Endothelial cell of umbilical vein (primary cell): ENCODE data around the gene TMEM120B. TPM values are rescaled to one million over a fixed set of nuclear protein-coding genes. Genes with fewer than 3 reads are reported as not detected.

Experiments used
- BruUV-seq: library from RNA; stranded (reverse); fragments of 400-500 nt; replicated peaks from 2 replicates; lab custom pipeline; 2021; lab: Mats Ljungman, UMichigan
- CTCF ChIA-PET: fragments of 300-600, 350-600 bp; sonication (Branson Sonifier 250); formaldehyde crosslinking; loops from one replicate; lab custom pipeline; 2021; ENCODE audit warnings: antibody characterized with exemption, inconsistent platforms; lab: Charles Lee
- POLR2A ChIA-PET: fragments of 300-600, 350-600 bp; sonication (Branson Sonifier 250); formaldehyde crosslinking; loops from one replicate; lab custom pipeline; 2021; ENCODE audit warnings: antibody characterized with exemption, inconsistent platforms; lab: Charles Lee
- DNase-seq: peaks from one replicate; pipeline ENCODE4 v3.0.0-alpha.2; 2011; ENCODE audit warnings: low read depth, low spot score
- FAIRE-seq: peaks from 2 replicates; lab custom pipeline; 2011; peaks lifted over from hg19 to GRCh38; lab: Jason Lieb, UNC
- H2AFZ ChIP-seq: 2 replicates; pipeline ENCODE4 v1.6.0; 2012; ENCODE audit warnings: low read depth, low read length, control low read depth, inconsistent platforms
- H3K27ac ChIP-seq: 2 replicates; pipeline ENCODE4 v1.5.1; 2011; ENCODE audit warnings: low read depth, mild to moderate bottlenecking, control low read depth, low read length, moderate library complexity; ENCODE audit not compliant: insufficient read depth
- H3K27me3 ChIP-seq, 2 experiments: 2 replicates each; pipeline versions ENCODE4 v1.6.0 to v1.6.1; 2011; ENCODE audit warnings: low read length in 2 of 2, mixed read lengths in 1 of 2; ENCODE audit not compliant: control insufficient read depth in 2 of 2, insufficient read depth in 2 of 2
- H3K36me3 ChIP-seq, 2 experiments: 2 replicates in 1 of 2; 3 replicates in 1 of 2; pipeline ENCODE4 v1.5.1; 2011; ENCODE audit warnings: low read length in 2 of 2, mild to moderate bottlenecking in 1 of 2, moderate library complexity in 1 of 2; ENCODE audit not compliant: control insufficient read depth in 2 of 2, insufficient read depth in 2 of 2; ENCODE audit errors: extremely low read depth in 1 of 2
- H3K4me1 ChIP-seq: 3 replicates; pipeline ENCODE4 v1.5.1; 2011; ENCODE audit warnings: mild to moderate bottlenecking, low read length; ENCODE audit not compliant: control insufficient read depth, insufficient read depth; ENCODE audit errors: extremely low read depth
- H3K4me2 ChIP-seq: 2 replicates; pipeline ENCODE4 v1.6.1; 2011; ENCODE audit warnings: low read length, control low read depth, mixed read lengths; ENCODE audit not compliant: insufficient read depth
- H3K4me3 ChIP-seq, 3 experiments: fragments of 200-600 bp in 1 of 3; sonication (generic), shearing (Covaris generic) in 1 of 3; replicated peaks in 1 of 3; 2 replicates each; pipeline ENCODE4 v1.5.1; 2011 to 2016; ENCODE audit warnings: control low read depth in 3 of 3, low read length in 3 of 3, mild to moderate bottlenecking in 2 of 3, inconsistent platforms in 1 of 3, low read depth in 1 of 3, moderate library complexity in 1 of 3; ENCODE audit not compliant: insufficient read depth in 1 of 3
- H3K79me2 ChIP-seq: 2 replicates; pipeline ENCODE4 v1.6.0; 2012; ENCODE audit warnings: low read length, inconsistent platforms; ENCODE audit not compliant: control insufficient read depth, insufficient read depth
- H3K9ac ChIP-seq: replicated peaks from 2 replicates; pipeline ENCODE3; 2011; ENCODE audit warnings: low read length, control low read depth; ENCODE audit not compliant: insufficient read depth; ENCODE audit errors: extremely low read depth
- H3K9me1 ChIP-seq: replicated peaks from 3 replicates; pipeline ENCODE4 v1.6.0; 2011; ENCODE audit warnings: mild to moderate bottlenecking, low read length; ENCODE audit not compliant: control insufficient read depth, insufficient read depth; ENCODE audit errors: extremely low read depth
- H3K9me3 ChIP-seq: replicated peaks from 2 replicates; pipeline ENCODE4 v1.5.1; 2012; ENCODE audit warnings: low read length, inconsistent platforms; ENCODE audit not compliant: control insufficient read depth, insufficient read depth
- H4K20me1 ChIP-seq: replicated peaks from 2 replicates; pipeline ENCODE3; 2011; ENCODE audit warnings: mild to moderate bottlenecking, low read length; ENCODE audit not compliant: control insufficient read depth, insufficient read depth; ENCODE audit errors: extremely low read depth
- CTCF ChIP-seq, 2 donors: IDR thresholded peaks; 1 replicate in 1 of 2; 2 replicates in 1 of 2; pipeline ENCODE4 v1.5.1; 2011; ENCODE audit warnings: low read length in 2 of 2, mild to moderate bottlenecking in 2 of 2, moderate library complexity in 2 of 2, control low read depth in 1 of 2, inconsistent platforms in 1 of 2, low read depth in 1 of 2; ENCODE audit not compliant: insufficient read depth in 1 of 2; ENCODE audit errors: extremely low read depth in 1 of 2
- EZH2 ChIP-seq: IDR thresholded peaks from 2 replicates; pipeline ENCODE4 v1.6.1; 2012; ENCODE audit warnings: borderline replicate concordance, low read depth, mild to moderate bottlenecking, moderate library complexity, low read length, inconsistent platforms; ENCODE audit not compliant: severe bottlenecking
- FOS ChIP-seq: IDR thresholded peaks from 2 replicates; pipeline ENCODE4 v1.6.1; 2011; ENCODE audit warnings: mild to moderate bottlenecking, low read length, moderate library complexity, borderline replicate concordance; ENCODE audit not compliant: insufficient read depth
- GATA2 ChIP-seq: IDR thresholded peaks from 2 replicates; pipeline ENCODE4 v1.7.0; 2011; ENCODE audit warnings: low read depth, mild to moderate bottlenecking, moderate library complexity, mixed read lengths, low read length; ENCODE audit not compliant: insufficient read length, insufficient read depth
- MYC ChIP-seq: IDR thresholded peaks from one replicate; pipeline ENCODE4 v1.6.1; 2011; ENCODE audit warnings: mild to moderate bottlenecking, low read depth, low read length
- POLR2A ChIP-seq: IDR thresholded peaks from 2 replicates; pipeline ENCODE4 v1.6.1; 2012; ENCODE audit warnings: low read depth, mild to moderate bottlenecking, control low read depth, low read length
- POLR2AphosphoS5 ChIP-seq: IDR thresholded peaks from 2 replicates; pipeline ENCODE4 v1.6.1; 2012; ENCODE audit warnings: low read depth, mild to moderate bottlenecking, control low read depth, low read length, moderate library complexity; ENCODE audit not compliant: insufficient read depth
- dilution Hi-C: fragments of 300-500 bp; cut with MboI; formaldehyde crosslinking; loops from one replicate; pipeline ENCODE4 v1.15.0; 2019; ENCODE audit warnings: low sequenced_read_pairs; ENCODE audit not compliant: extremely low pct_ligation_motif_present
- intact Hi-C: fragments of 100-400 bp; cut with micrococcal nuclease; formaldehyde crosslinking; loops from one replicate; pipeline ENCODE4 v1.10.0; 2022
- polyA plus RNA-seq, 4 experiments: library from polyadenylated mRNA; depleted of rRNA in 3 of 4; stranded (reverse) in 3 of 4; unstranded in 1 of 4; fragments of >200 nt; gene quantifications; 2 replicates each; pipeline versions ENCODE4 v1.2.1 to v1.2.3, GENCODE V29; 2011 to 2012; ENCODE audit warnings: missing spikeins in 1 of 4
- total RNA-seq: library from RNA; stranded (reverse); gene quantifications from 2 replicates; pipeline ENCODE4 v1.2.3, GENCODE V29; 2021

TMEM120B gene
- total and polyA plus RNA-seq, 2 donors (not counting 3 experiments of a cell fraction or from before 2014, with no cell fraction given), result 10.4 to 12.8 TPM

DNA sequence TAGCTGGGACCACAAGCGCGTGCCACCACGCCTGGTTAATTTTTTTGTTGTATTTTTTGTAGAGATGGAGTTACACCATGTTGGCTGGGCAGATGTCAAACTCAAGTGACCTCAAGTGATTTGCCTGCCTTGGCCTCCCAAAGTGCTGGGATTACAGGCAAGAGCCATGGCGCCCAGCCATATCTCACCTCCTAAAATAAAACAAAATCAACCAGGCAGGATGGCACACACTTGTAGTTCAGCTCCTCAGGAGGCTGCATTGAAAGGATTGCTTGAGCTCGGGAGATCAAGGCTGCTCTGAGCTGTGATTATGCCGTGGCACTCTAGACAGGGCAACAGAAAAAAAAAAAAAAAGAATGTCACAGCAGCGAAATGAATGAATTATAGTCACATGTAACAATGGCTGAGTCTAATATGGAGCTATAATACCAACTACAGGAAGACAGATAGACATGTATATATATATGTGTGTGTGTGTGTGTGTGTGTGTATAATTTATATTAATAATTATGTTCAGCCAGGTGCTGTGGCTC lies 19.3 kb upstream of the TMEM120B start:
- no peak for FAIRE-seq
- Histone ChIP-seq H3K9ac (no peak overlapping the region), H3K27me3 (no peaks in the 10 kb centered on the region), H3K36me3 (no peaks in the 10 kb centered on the region), H3K4me2 (no peak overlapping the region), H3K4me3 (no peak overlapping the region), H3K4me1 (no peaks in the 10 kb centered on the region), H3K27ac (no peak overlapping the region), H3K9me1 (no peaks in the 10 kb centered on the region), H3K9me3 (no peaks in the 10 kb centered on the region), H4K20me1 (no peaks in the 10 kb centered on the region), H2AFZ (no peak overlapping the region), H3K79me2 (no peaks in the 10 kb centered on the region)
- no peak for DNase-seq
- POLR2A ChIA-PET, result no interaction called here
- intact Hi-C loops (no loop called here), dilution Hi-C loops (no loop called here)
- no TSS peak for BruUV-seq
- TF ChIP-seq POLR2A (no peak), EZH2 (no peak), MYC (no peak), CTCF (IDR thresholded peaks at IDR 0.05; ENCODE audit: extremely low read depth in 1 of 2, insufficient read depth in 1 of 2, low read depth in 1 of 2, low read length in 2 of 2) (no peak), POLR2AphosphoS5 (no peak), GATA2 (no peak), FOS (no peak)
- CTCF ChIA-PET, result interaction anchor here (0.6 to 1.8 kb wide), 7 partner anchors 19 to 141 kb away, joined by 3 to 14 read pairs (median 4); partner anchors contain the start of genes RHOF and TMEM120B
